Gastrocnemius medialis (tissue), 4 donors: ENCODE data around the gene COBLL1. TPM values are rescaled to one million over a fixed set of nuclear protein-coding genes. Genes with fewer than 3 reads are reported as not detected.

Experiments used
- ATAC-seq, 2 donors: fragments of 150-250 bp; one replicate each; pipeline ENCODE4 v1.9.1; 2016
- DNase-seq, 2 donors: peaks; one replicate each; pipeline ENCODE4 v3.0.0-alpha.2; 2019
- H3K27ac ChIP-seq, 4 donors: fragments of 200-600 bp; sonication (generic); 1 replicate in 1 of 4; 2 replicates in 3 of 4; pipeline ENCODE4 v1.5.1; 2016 to 2018; ENCODE audit warnings: mild to moderate bottlenecking in 2 of 4, moderate library complexity in 1 of 4
- H3K27me3 ChIP-seq, 3 donors: fragments of 200-600 bp; sonication (generic) in 2 of 3; 1 replicate in 1 of 3; 2 replicates in 2 of 3; pipeline versions ENCODE4 v1.5.1 to v1.6.0; 2016 to 2019; ENCODE audit warnings: mild to moderate bottlenecking in 1 of 3, moderate library complexity in 1 of 3
- H3K36me3 ChIP-seq, 2 donors: fragments of 200-600 bp; sonication (generic) in 1 of 2; one replicate each; pipeline ENCODE4 v1.5.1; 2017 to 2018
- H3K4me1 ChIP-seq, 2 donors: fragments of 200-600 bp; sonication (generic) in 1 of 2; one replicate each; pipeline ENCODE4 v1.5.1; 2016 to 2017; ENCODE audit warnings: mild to moderate bottlenecking in 2 of 2
- H3K4me3 ChIP-seq, 4 donors: fragments of 200-600 bp; sonication (generic) in 3 of 4; 1 replicate in 1 of 4; 2 replicates in 3 of 4; pipeline ENCODE4 v1.5.1; 2016 to 2019; ENCODE audit warnings: mild to moderate bottlenecking in 2 of 4
- H3K9me3 ChIP-seq, 3 donors: fragments of 200-600 bp; sonication (generic) in 2 of 3; 1 replicate in 1 of 3; 2 replicates in 2 of 3; pipeline ENCODE4 v1.5.1; 2016 to 2019
- CTCF ChIP-seq, 5 experiments: fragments of 450-650 bp in 3 of 5; fragments of 200-600 bp in 2 of 5; sonication (generic) in 2 of 5; IDR thresholded peaks in 4 of 5; conservative IDR thresholded peaks in 1 of 5; 1 replicate in 4 of 5; 2 replicates in 1 of 5; pipeline ENCODE4 v1.5.1; 2016 to 2019; ENCODE audit warnings: antibody characterized with exemption in 5 of 5, mild to moderate bottlenecking in 3 of 5, moderate library complexity in 3 of 5
- POLR2A ChIP-seq, 2 donors: fragments of 450-650 bp; IDR thresholded peaks; one replicate each; pipeline ENCODE4 v1.6.1; 2017; ENCODE audit warnings: antibody characterized with exemption in 2 of 2, mild to moderate bottlenecking in 2 of 2, moderate library complexity in 2 of 2
- in situ Hi-C, 4 donors: fragments of 200-750 bp; cut with MboI; loops; one replicate each; pipeline versions ENCODE4 v1.15.0 to v1.8.0; 2017; ENCODE audit warnings: low sequenced_read_pairs in 4 of 4
- intact Hi-C: fragments of 100-400 bp; cut with DNase I; formaldehyde crosslinking; loops from one replicate; pipeline ENCODE4 v1.15.1; 2023; ENCODE audit warnings: low total_unique reads
- total RNA-seq, 4 donors: library from RNA; depleted of rRNA; stranded (reverse); fragments of >200 nt; gene quantifications; one replicate each; pipeline versions ENCODE4 v1.1.0 to v1.2.3, GENCODE V29; 2016

Gene COBLL1
- total RNA-seq, 4 donors from 2014 or later: 1.9 to 9.6 (median 4.0) TPM

- Histone ChIP-seq H3K36me3 (no peaks in the 10 kb centered on the region), H3K27ac (peak overlapping the region in 2 of 4 donors; percentile 2 to 21), H3K4me1 (no peaks in the 10 kb centered on the region), H3K4me3 (no peak overlapping the region), H3K9me3 (no peaks in the 10 kb centered on the region), H3K27me3 (no peaks in the 10 kb centered on the region)
- intact Hi-C loops (no loop called here), in situ Hi-C loops (no loop called here)
- no peak for DNase-seq
- TF ChIP-seq POLR2A (IDR thresholded peaks at IDR 0.05) (no peak), CTCF (IDR thresholded peaks at IDR 0.05 in 4 of 5, conservative IDR thresholded peaks at IDR 0.05 in 1 of 5) (no peak)
- no peak for ATAC-seq
Observed at GRCh38 chr2:164803776-164804466, 37.7 kb downstream of the COBLL1 start.

- H3K36me3 ChIP-seq: no peaks in the 10 kb centered on the region
- no peaks in the 10 kb centered on the region for H3K4me1 ChIP-seq
- no peak for TF ChIP-seq CTCF (IDR thresholded peaks at IDR 0.05 in 4 of 5, conservative IDR thresholded peaks at IDR 0.05 in 1 of 5)
- TF ChIP-seq POLR2A (IDR thresholded peaks at IDR 0.05): no peak
- ATAC-seq: no peak
- in situ Hi-C loops: no loop called here
- H3K27me3 ChIP-seq: no peaks in the 10 kb centered on the region
- H3K27ac ChIP-seq: peak overlapping the region in 1 of 4 donors; percentile 2
- H3K9me3 ChIP-seq: no peaks in the 10 kb centered on the region
- H3K4me3 ChIP-seq: no peak overlapping the region
- DNase-seq: no peak
- intact Hi-C loops: no loop called here
Observed at GRCh38 chr2:164802095-164802707, 39.4 kb downstream of the COBLL1 start.

GRCh38 chr2:164800572-164800971 lies 41.1 kb downstream of the COBLL1 start:
- in situ Hi-C loops: no loop called here

GRCh38 chr2:164797627-164798026 lies 44.0 kb downstream of the COBLL1 start:
- no peak for ATAC-seq
- no peaks in the 10 kb centered on the region for H3K27me3 ChIP-seq
- no peak overlapping the region for H3K27ac ChIP-seq
- TF ChIP-seq POLR2A (IDR thresholded peaks at IDR 0.05) (no peak), CTCF (IDR thresholded peaks at IDR 0.05 in 4 of 5, conservative IDR thresholded peaks at IDR 0.05 in 1 of 5) (no peak)
- no peaks in the 10 kb centered on the region for H3K36me3 ChIP-seq
- in situ Hi-C loops: no loop called here
- no peak for DNase-seq
- no peak overlapping the region for H3K4me3 ChIP-seq
- no peaks in the 10 kb centered on the region for H3K9me3 ChIP-seq
- intact Hi-C loops: no loop called here
- H3K4me1 ChIP-seq: peaks cover 6 to 16% of the 10 kb centered on the region in 2 donors

More at GRCh38 chr2:164800572-164800971, 41.1 kb downstream of the COBLL1 start:
- Histone ChIP-seq H3K36me3 (no peaks in the 10 kb centered on the region), H3K27me3 (no peaks in the 10 kb centered on the region), H3K4me1 (no peaks in the 10 kb centered on the region), H3K27ac (no peak overlapping the region), H3K4me3 (no peak overlapping the region), H3K9me3 (no peaks in the 10 kb centered on the region)
- ATAC-seq: no peak
- intact Hi-C loops: no loop called here
- no peak for DNase-seq
- TF ChIP-seq CTCF (IDR thresholded peaks at IDR 0.05 in 4 of 5, conservative IDR thresholded peaks at IDR 0.05 in 1 of 5) (no peak), POLR2A (IDR thresholded peaks at IDR 0.05) (no peak)
